Liver (tissue), 9 donors: ENCODE data around the gene DBN1. TPM values are rescaled to one million over a fixed set of nuclear protein-coding genes. Genes with fewer than 3 reads are reported as not detected.

Source experiments
- DNase-seq: peaks from one replicate; pipeline ENCODE4 v3.0.0-alpha.2; 2017; ENCODE audit warnings: low spot score
- H3K27ac ChIP-seq, 2 donors: one replicate each; pipeline ENCODE4 v1.7.0; 2013; ENCODE audit warnings: inconsistent platforms in 2 of 2, low read length in 2 of 2, control low read depth in 1 of 2, low read depth in 1 of 2, mild to moderate bottlenecking in 1 of 2
- H3K27me3 ChIP-seq, 4 donors: one replicate each; pipeline versions ENCODE4 v1.6.1 to v1.7.0; 2013; ENCODE audit warnings: low read length in 3 of 4, inconsistent platforms in 1 of 4, mild to moderate bottlenecking in 1 of 4, moderate library complexity in 1 of 4; ENCODE audit not compliant: control insufficient read depth in 4 of 4, insufficient read depth in 4 of 4
- H3K36me3 ChIP-seq, 4 donors: one replicate each; pipeline versions ENCODE4 v1.6.1 to v1.7.0; 2013; ENCODE audit warnings: low read length in 3 of 4, mild to moderate bottlenecking in 3 of 4, low read depth in 1 of 4, moderate library complexity in 1 of 4; ENCODE audit not compliant: control insufficient read depth in 4 of 4, insufficient read depth in 3 of 4
- H3K4me1 ChIP-seq, 4 donors: one replicate each; pipeline versions ENCODE4 v1.6.1 to v1.7.0; 2013; ENCODE audit warnings: low read length in 3 of 4, mild to moderate bottlenecking in 3 of 4, moderate library complexity in 1 of 4; ENCODE audit not compliant: control insufficient read depth in 4 of 4, insufficient read depth in 4 of 4
- H3K4me3 ChIP-seq, 3 donors: one replicate each; pipeline versions ENCODE4 v1.6.1 to v1.7.0; 2013; ENCODE audit warnings: low read length in 3 of 3, control low read depth in 1 of 3, low read depth in 1 of 3, mild to moderate bottlenecking in 1 of 3
- H3K9ac ChIP-seq, 2 donors: one replicate each; pipeline ENCODE4 v1.7.0; 2013; ENCODE audit warnings: low read length in 2 of 2, mild to moderate bottlenecking in 2 of 2, moderate library complexity in 2 of 2, control low read depth in 1 of 2, low read depth in 1 of 2
- H3K9me3 ChIP-seq, 4 donors: one replicate each; pipeline versions ENCODE4 v1.6.1 to v1.7.0; 2013; ENCODE audit warnings: low read length in 3 of 4; ENCODE audit not compliant: control insufficient read depth in 4 of 4
- CTCF ChIP-seq: fragments of 150-350 bp; IDR thresholded peaks from 2 replicates; pipeline ENCODE4 v1.5.1; 2017; ENCODE audit warnings: improper control_type of control experiment, low read depth, low read length; ENCODE audit not compliant: missing input control
- EGR1 ChIP-seq, 2 donors: IDR thresholded peaks; 2 replicates each; pipeline ENCODE4 v1.6.1; 2016 to 2018; ENCODE audit warnings: antibody characterized with exemption in 2 of 2, low read depth in 2 of 2
- FOXA1 ChIP-seq: IDR thresholded peaks from 2 replicates; pipeline ENCODE4 v1.6.1; 2016; ENCODE audit warnings: antibody characterized with exemption
- FOXA2 ChIP-seq: IDR thresholded peaks from 2 replicates; pipeline ENCODE4 v1.6.1; 2016; ENCODE audit warnings: antibody characterized with exemption
- GABPA ChIP-seq, 2 donors: IDR thresholded peaks in 1 of 2; conservative IDR thresholded peaks in 1 of 2; 2 replicates each; pipeline ENCODE4 v1.6.1; 2016; ENCODE audit warnings: antibody characterized with exemption in 2 of 2, mild to moderate bottlenecking in 1 of 2, moderate library complexity in 1 of 2
- HNF4A ChIP-seq, 2 donors: conservative IDR thresholded peaks; 2 replicates each; pipeline ENCODE4 v1.6.1; 2016; ENCODE audit warnings: antibody characterized with exemption in 2 of 2, mild to moderate bottlenecking in 2 of 2
- HNF4G ChIP-seq: IDR thresholded peaks from 2 replicates; pipeline ENCODE4 v1.6.1; 2016; ENCODE audit warnings: antibody characterized with exemption
- JUND ChIP-seq, 2 donors: IDR thresholded peaks; 2 replicates each; pipeline ENCODE4 v1.6.1; 2016; ENCODE audit warnings: antibody characterized with exemption in 2 of 2
- MAX ChIP-seq: IDR thresholded peaks from 2 replicates; pipeline ENCODE4 v1.6.1; 2016; ENCODE audit warnings: antibody characterized with exemption
- NR2F2 ChIP-seq: IDR thresholded peaks from 2 replicates; pipeline ENCODE4 v1.6.1; 2016; ENCODE audit warnings: antibody characterized with exemption
- RAD21 ChIP-seq, 2 donors: IDR thresholded peaks; 2 replicates each; pipeline ENCODE4 v1.6.1; 2016; ENCODE audit warnings: antibody characterized with exemption in 2 of 2, mild to moderate bottlenecking in 2 of 2
- RXRA ChIP-seq, 2 donors: IDR thresholded peaks; 2 replicates each; pipeline ENCODE4 v1.6.1; 2017 to 2018; ENCODE audit warnings: antibody characterized with exemption in 2 of 2, mild to moderate bottlenecking in 1 of 2
- SP1 ChIP-seq: IDR thresholded peaks from 2 replicates; pipeline ENCODE4 v1.6.1; 2018; ENCODE audit warnings: antibody characterized with exemption, mild to moderate bottlenecking
- TAF1 ChIP-seq: conservative IDR thresholded peaks from 2 replicates; pipeline ENCODE4 v1.6.1; 2016; ENCODE audit warnings: antibody characterized with exemption, mild to moderate bottlenecking
- YY1 ChIP-seq: IDR thresholded peaks from 2 replicates; pipeline ENCODE4 v1.6.1; 2016; ENCODE audit warnings: antibody characterized with exemption, mild to moderate bottlenecking
- WGBS: extraction: QIAGEN DNeasy Blood & Tissue Kit; methylation state at CpG from one replicate; pipeline ENCODE4 v1.1.7; 2013; 5-methylcytosine and 5-hydroxymethylcytosine counted together
- polyA plus RNA-seq, 2 donors: library from polyadenylated mRNA; stranded (reverse) in 1 of 2; unstranded in 1 of 2; fragments of 200-250 nt in 1 of 2; fragments of >200 nt in 1 of 2; fragmentation: Nextera tagmentation in 1 of 2; extraction: Ambion mirVana in 1 of 2; gene quantifications; one replicate each; pipeline versions ENCODE4 v1.2.1 to v1.2.3, GENCODE V29; 2013 to 2015
- total RNA-seq, 2 donors: library from RNA; depleted of rRNA; stranded (reverse); fragments of >200 nt; gene quantifications; one replicate each; pipeline ENCODE4 v1.2.3, GENCODE V29; 2014
- TF ChIP-seq, protein P1 (sequence below): IDR thresholded peaks from 2 replicates; pipeline ENCODE4 v1.6.1; 2016; ENCODE audit warnings: antibody characterized with exemption
- donor health status: healthy.
- donor health status: healthy.
- donor health status: healthy.
- donor health status: healthy.
- donor health status: healthy.

Gene DBN1
- total and polyA plus RNA-seq, 4 donors = 1.5 to 4.9 (median 2.0) TPM

DNA sequence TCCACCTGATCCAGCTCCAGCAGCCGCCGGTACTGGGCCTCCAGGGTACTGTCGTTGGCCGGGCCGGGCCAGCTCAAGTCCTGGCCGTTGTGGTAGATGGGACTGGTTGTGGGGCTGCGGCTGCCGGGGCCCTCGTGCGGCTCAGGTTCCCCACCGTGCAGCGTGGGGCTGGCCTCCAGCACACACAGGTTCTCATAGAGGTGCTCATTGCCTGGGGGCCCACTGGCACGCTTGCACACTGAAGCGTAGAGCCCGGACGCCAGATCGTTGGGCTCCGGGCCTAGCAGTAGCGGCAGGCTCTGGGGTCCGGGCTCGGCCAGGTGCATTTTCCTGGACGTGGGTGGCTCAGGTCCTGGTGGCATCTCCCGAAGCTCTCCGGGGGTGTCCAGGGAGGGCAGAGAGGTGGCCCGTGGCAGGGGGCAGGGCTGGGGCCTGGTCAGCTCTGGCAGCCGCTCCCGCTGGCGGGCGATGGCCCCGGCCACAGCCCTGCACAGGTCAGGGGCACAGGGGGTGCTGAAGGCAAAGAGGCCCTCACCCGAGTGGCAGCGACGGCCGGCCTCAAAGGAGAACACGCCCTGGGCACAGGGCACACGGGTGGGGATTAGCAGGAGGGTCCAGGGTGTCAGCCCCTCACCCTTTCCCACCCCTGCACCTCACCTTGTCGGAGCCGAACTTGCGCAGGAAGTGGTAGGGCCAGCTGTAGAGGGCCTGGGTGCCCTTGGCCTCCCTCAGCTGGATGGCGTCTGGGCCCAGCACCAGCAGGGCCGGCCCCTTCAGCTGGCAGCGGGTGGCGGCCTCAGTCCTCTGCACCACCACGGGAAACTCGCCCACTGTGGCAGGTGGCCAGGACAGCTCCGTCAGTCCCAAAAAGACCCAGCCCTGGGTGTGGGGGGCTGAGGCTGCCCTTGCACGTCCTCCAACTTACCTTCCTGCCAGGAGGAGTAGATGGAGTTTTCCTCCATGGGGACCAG, 30.9 kb upstream of the DBN1 start:
- Histone ChIP-seq H3K36me3 (no peaks in the 10 kb centered on the region), H3K4me3 (no peak overlapping the region), H3K27ac (no peak overlapping the region), H3K27me3 (no peaks in the 10 kb centered on the region), H3K9me3 (no peaks in the 10 kb centered on the region), H3K9ac (no peak overlapping the region), H3K4me1 (peaks cover 0 to 3% (median 2%) of the 10 kb centered on the region in 4 donors)
- TF ChIP-seq HNF4G = no peak
- no peak for TF ChIP-seq RAD21 (IDR thresholded peaks at IDR 0.05)
- no peak for TF ChIP-seq GABPA (IDR thresholded peaks at IDR 0.05 in 1 of 2, conservative IDR thresholded peaks at IDR 0.05 in 1 of 2)
- TF ChIP-seq NR2F2 = no peak
- no peak for TF ChIP-seq CTCF
- TF ChIP-seq MAX = no peak
- 93% methylated on average over 47 of the region's 47 CpGs for WGBS
- no peak for DNase-seq

GRCh38 chr5:177503351-177504085, 30.1 kb upstream of the DBN1 start:
- H3K36me3 ChIP-seq = no peaks in the 10 kb centered on the region
- 84% methylated on average over 24 of the region's 24 CpGs for WGBS

DNA sequence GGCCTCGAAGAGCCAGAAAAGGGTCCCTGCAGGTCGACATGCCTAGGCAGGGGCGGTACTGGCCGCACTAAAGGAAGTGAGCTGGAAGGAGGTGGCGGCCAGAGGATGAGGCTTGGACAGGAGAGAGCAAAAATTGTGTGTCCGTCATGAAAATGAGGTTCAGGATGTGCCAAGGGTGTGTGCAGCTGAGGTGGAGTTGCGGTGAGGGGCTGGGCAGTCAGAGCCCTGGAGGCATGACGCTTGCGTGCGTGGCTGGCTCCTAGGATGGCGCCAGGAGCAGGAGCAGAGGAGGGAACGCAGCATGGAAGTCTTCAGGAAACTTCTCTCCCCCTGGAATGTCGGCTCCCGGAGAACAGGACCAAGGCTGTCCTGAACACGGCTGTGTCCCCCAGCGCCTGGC, 29.5 kb upstream of the DBN1 start:
- WGBS = 86% methylated on average over 16 of the region's 16 CpGs

More at GRCh38 chr5:177503351-177504085, 30.1 kb upstream of the DBN1 start:
- TF ChIP-seq HNF4G = no peak
- TF ChIP-seq RXRA (IDR thresholded peaks at IDR 0.05) = no peak
- no peak for TF ChIP-seq MAX
- no peak for TF ChIP-seq JUND (IDR thresholded peaks at IDR 0.05)
- no peak for TF ChIP-seq EGR1 (IDR thresholded peaks at IDR 0.05; ENCODE audit: low read depth in 2 of 2)
- no peak for TF ChIP-seq FOXA1
- no peak for TF ChIP-seq YY1
- H3K9me3 ChIP-seq = no peaks in the 10 kb centered on the region
- no peak overlapping the region for H3K4me3 ChIP-seq
- H3K27me3 ChIP-seq = no peaks in the 10 kb centered on the region
- DNase-seq = no peak
- H3K27ac ChIP-seq = no peak overlapping the region
- H3K9ac ChIP-seq = no peak overlapping the region
- peaks cover 0 to 3% (median 2%) of the 10 kb centered on the region in 4 donors for H3K4me1 ChIP-seq

More for the DNA sequence above, 29.5 kb upstream of the DBN1 start:
- Histone ChIP-seq H3K4me3 (no peak overlapping the region), H3K27ac (no peak overlapping the region), H3K9ac (no peak overlapping the region), H3K27me3 (no peaks in the 10 kb centered on the region), H3K36me3 (no peaks in the 10 kb centered on the region), H3K9me3 (no peaks in the 10 kb centered on the region), H3K4me1 (peaks cover 0 to 7% (median 2%) of the 10 kb centered on the region in 4 donors)
- no peak for DNase-seq
- TF ChIP-seq FOXA2 (no peak), GABPA (IDR thresholded peaks at IDR 0.05 in 1 of 2, conservative IDR thresholded peaks at IDR 0.05 in 1 of 2) (no peak), YY1 (no peak), CTCF (no peak), SP1 (no peak), HNF4A (conservative IDR thresholded peaks at IDR 0.05) (no peak), MAX (no peak), EGR1 (IDR thresholded peaks at IDR 0.05; ENCODE audit: low read depth in 2 of 2) (no peak), TAF1 (no peak), JUND (IDR thresholded peaks at IDR 0.05) (no peak), RAD21 (IDR thresholded peaks at IDR 0.05) (no peak)
- TF ChIP-seq, protein P1, sequence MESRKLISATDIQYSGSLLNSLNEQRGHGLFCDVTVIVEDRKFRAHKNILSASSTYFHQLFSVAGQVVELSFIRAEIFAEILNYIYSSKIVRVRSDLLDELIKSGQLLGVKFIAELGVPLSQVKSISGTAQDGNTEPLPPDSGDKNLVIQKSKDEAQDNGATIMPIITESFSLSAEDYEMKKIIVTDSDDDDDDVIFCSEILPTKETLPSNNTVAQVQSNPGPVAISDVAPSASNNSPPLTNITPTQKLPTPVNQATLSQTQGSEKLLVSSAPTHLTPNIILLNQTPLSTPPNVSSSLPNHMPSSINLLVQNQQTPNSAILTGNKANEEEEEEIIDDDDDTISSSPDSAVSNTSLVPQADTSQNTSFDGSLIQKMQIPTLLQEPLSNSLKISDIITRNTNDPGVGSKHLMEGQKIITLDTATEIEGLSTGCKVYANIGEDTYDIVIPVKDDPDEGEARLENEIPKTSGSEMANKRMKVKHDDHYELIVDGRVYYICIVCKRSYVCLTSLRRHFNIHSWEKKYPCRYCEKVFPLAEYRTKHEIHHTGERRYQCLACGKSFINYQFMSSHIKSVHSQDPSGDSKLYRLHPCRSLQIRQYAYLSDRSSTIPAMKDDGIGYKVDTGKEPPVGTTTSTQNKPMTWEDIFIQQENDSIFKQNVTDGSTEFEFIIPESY = no peak
